Activated naive CD8-positive, alpha-beta T cell treated with anti-CD3 and anti-CD28 coated beads, Interleukin-2, amount 50 U/mL, for 16 hours (primary cell): Measurements from ENCODE around the gene RBMX.
"Not testable (repeated sequence)": the region's sequence is repeated elsewhere in the genome, so short reads cannot be mapped to it uniquely, and the experiment has no call there.

Experiments used
- DNase-seq: peaks from one replicate; pipeline ENCODE4 v3.0.0-alpha.2; 2020; ENCODE audit warnings: low read depth, low spot score

RBMX gene

DNA sequence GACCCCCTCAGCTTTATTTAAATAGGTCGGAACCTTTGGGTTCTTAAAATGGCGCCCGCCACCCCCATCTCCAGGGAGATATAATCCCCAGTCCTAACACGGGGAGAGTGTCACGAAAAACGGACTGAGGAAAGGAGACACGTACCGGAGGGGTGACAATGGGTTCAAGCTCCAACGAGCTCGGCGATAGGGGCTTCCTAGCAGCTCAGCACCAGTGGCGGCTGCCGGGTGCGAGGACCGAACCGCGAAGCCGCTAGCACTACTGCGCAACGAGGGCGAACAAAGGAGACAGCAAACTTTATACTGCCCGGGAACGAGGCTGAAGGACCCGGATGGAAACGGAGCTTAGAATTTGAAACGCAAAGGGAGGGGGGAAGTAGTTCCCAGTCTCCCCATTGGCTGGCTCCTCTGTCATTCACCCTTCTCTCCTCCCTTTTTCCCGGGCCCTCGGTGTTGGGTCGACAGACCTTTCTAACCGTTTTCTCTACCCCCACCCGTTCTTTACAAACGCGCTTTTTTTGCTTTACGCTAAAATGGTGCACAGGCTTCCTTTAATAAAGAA lies at the start of gene RBMX:
Gene RBMX (minus strand): TSS at position 274 of the 562 bp plus-strand sequence. CDS start 1,298 bp downstream, outside the sequence.
- DNase-seq, result peak; percentile 70

GRCh38 chrX:136921438-136921837 lies 40.9 kb upstream of the RBMX start:
- DNase-seq, result not testable (repeated sequence)

- no peak for DNase-seq
Observed at GRCh38 chrX:136920001-136920400, 39.5 kb upstream of the RBMX start.

GRCh38 chrX:136916827-136917226 lies 36.3 kb upstream of the RBMX start:
- DNase-seq, result no peak

DNA sequence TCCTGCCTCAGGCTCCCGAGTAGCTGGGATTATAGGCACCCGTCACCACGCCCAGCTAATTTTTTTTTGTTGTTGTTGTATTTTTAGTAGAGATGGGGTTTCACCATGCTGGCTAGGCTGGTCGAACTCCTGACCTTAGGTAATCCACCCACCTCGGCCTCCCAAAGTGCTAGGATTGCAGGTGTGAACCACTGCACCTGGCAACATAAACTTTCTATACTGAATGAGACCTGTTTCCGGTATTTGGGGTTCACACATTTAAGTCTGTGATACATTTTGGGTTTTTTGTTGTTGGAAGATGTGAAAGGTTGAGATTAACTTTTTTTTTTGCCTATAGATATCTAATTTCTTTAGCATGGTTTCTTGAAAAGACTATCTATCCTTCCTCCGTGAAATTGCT lies 31.1 kb upstream of the RBMX start:
- not testable (repeated sequence) for DNase-seq

DNA sequence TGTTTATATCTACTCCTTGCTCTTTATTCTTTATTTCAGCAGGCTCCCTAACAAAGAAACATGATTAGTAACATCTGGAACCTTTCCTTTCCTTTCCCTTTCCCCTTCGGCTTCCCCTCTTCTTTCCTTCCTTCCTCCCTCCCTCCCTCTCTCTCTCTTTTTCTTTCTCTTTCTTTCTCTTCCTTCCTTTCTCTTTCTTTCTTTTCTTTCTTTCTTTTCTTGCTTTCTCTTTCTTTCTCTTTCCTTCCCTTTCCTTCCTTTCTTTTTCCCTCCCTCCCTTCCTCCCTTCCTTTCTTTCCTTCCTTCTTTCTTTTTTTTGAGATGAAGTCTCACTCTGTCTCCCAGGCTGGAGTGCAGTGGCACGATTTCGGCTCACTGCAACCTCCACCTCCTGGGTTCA lies 30.7 kb upstream of the RBMX start:
- no peak for DNase-seq

DNA sequence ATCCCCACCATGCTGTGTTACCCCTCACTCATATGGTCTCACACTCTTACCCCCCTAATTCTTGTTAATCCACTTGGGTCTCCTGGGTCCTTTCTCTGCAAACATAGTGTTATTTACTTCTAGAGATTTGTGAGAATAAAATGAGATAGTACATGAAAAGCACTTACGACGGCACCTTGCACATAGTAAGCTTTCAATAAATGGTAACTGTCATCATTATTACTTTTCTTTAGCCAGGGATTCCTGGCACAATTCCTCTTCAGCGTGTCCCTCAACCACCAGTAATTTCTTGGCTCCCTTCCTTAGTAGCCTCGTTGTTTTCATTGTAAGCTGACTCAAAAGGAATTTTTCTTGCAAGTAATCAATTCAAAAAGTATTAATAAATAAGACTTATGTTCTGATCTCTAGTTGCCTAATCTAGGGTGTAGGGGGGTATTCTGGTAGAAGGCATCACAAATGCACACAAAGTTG lies 30.1 kb upstream of the RBMX start:
- DNase-seq, result no peak

DNA sequence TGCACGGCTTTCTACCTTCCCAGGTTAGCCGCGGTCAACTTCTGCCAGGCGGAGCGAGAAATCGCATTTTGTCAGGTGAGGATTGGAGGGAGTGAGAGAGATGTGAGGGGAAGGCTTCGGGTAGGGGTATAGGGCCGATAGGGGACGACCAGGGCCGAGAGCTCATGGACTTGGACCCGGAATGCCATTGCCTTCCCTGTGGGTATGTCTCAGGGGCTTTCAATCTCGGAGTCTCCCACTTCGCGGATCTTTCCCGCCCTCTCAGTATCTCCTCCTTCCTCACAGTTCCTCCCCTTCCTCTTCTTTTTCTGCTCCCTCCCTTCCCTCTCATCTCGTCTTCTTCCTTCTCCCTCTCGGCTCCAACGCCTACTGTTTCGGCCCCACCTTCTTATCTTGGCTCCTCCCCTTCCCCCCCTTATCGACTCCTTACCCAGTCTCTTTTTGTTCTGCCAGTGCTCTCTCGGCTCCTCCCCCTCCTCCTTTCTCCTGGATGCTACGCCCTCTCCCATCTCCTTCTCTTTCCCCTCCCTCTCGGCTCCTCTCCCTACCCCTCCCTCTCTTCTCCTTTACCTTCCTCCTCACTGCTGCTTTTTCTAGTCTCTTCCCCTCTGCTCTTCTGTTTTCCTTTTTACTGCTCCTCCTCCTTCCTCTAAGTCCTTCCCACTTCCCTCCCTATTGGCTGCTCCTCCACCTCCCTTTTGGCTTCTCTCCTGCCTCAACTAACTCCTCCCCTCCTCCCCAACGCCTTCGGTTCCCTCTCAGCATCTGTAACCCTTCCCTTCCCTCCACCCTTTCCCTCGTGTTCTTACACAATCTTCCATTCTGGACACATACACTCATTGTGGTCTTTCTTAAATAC lies 29.4 kb upstream of the RBMX start:
- peak; percentile 20 for DNase-seq

DNA sequence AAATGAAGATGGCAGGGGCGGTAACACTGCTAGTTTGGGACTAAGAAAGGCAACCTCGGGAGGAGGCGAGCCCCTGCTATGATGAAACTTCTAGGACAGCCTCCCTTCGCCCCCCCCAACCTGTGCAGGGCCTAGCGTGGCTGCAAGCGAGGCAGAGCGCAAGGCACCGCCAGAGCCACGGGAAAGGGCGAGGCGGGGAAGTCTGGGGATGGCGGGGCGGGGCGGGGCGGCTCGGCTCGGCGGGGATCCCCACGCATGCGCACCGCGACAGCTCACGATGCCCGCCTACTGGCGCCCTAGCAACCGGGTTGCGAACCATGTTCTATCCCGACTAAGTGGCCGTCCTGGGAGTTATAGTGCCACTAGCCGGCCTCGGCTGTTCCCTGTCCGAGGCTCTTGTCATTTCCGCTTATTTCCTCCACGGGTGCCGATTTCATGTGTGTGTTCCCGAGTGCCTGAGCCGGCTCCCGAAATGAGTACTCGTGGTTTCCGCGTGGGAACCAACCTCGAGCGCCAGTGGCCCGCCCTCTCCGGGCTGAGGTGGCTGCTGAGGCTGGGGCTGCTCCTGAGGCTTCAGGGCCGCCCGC lies 28.7 kb upstream of the RBMX start:
- peak; percentile 40 for DNase-seq

DNA sequence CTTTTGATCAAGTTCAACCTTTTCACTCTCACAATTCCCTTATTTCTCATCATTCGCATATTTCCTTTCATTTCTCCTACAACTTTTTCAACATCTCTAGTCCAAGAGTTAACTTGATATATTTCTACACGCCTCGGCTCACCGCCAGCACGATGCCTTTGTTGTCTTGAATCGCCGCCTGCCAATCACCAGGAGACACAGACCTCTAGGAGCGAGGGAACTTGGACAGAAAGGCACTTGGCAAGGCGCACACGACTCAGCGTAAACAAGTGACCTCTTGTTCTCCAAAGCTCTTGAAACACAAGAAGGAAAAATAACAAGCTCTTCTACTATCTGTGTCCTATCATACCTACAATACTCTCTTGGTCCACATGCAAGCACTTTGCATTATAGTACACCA lies 27.1 kb upstream of the RBMX start:
- no peak for DNase-seq

DNA sequence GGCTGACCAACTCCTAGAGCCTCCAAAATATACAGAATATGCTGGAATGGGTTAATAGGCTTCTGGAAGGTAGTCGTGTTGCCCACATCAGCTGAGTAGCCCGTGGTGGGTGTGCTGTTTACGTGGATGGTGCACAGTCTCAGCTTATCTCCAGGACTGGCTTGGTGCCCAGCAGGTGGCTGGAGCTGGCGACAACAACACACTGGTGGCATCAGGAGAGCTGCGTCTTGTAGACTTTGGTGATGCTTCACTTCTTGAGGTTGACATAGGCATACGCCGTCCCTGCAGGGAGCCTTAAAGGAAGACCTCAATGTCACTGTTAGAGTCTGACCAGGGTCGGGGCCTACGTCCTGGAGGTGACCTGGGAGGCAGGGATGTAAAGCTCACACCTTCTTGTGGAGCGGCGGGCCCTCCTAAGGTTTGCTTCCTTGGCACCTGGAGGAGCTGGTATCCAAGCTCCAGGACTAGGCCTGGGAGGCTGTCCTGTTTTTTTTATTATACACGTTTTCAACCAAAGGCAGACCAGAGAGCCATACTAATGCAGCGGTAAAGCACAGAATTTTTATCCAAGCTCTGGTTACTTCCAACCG lies 26.5 kb upstream of the RBMX start:
- DNase-seq, result no peak

- DNase-seq, result not testable (repeated sequence)
Observed at GRCh38 chrX:136904067-136904466, 23.5 kb upstream of the RBMX start.

DNA sequence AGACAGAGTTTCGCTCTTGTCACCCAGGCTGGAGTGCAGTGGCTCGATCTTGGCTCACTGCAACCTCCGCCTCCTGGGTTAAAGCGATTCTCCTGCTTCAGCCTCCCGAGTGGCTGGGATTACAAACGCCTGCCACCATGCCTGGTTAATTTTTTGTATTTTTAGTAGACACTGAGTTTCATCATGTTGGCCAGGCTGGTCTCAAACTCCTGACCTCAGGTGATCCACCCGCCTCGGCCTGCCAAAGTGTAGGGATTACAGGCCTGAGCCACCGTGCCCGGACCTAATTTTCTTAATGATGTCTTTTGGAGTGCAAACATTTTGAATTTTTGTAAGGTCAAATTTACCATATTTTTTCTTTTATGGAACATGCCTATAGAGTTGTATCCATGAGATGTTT lies 19.5 kb upstream of the RBMX start:
- not testable (repeated sequence) for DNase-seq

- DNase-seq, result no peak
Observed at GRCh38 chrX:136899221-136899620, 18.7 kb upstream of the RBMX start.

- not testable (repeated sequence) for DNase-seq
Observed at GRCh38 chrX:136898752-136899151, 18.2 kb upstream of the RBMX start.

DNA sequence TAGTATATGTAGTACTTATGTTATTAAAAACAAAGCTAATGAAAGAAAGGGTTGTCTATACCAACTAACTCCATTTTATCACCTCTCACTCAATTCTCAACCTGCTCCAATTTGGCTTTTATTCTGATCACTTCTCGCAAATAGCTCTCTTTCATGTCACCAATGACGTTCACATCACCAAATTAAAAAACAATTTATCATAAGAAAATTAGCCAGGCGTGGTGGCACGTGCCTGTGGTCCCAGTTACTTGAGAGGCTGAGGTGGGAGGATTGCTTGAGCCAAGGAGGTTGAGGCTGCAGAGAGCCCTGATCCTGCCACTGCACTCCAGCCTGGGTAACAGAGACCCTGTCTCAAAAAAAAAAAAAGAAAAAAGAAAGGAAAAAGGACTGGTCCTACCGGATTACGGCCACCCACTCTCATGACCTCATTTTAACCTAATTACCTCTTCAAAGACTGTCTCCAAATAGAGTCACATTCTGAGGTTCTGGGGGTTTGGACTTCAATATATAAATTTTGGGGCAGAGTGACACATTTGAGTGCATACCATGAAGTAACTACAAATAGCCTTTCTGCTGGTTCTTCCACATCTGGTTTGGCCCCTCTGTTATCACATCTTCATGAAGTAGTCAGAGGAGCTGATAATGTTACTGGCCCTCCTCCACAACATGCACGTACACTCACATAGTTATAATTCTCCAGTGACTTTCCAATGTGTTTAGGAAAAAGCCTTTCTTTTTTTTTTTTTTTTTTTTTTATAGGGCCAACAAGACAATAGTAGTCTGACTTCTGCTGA lies 15.8 kb upstream of the RBMX start:
- DNase-seq, result no peak

DNA sequence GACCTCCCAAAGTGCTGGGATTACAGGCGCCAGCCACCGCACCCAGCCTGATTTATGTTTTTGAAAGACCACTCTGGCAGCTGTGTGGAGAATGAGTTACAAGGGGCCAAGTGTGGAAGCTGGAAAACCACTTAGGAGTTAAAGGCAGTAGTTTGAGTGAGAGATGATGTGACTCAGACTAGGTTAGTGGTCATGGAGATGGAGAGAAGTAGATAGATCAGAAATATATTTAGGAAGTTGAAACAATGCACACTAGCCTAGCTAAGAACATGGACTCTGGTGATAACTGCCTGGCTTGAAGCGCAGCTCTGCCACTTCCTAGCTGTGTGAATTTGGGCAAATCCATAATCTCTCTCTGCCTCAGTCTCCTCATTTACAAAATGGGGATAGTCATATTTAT lies 11.9 kb upstream of the RBMX start:
- no peak for DNase-seq

DNA sequence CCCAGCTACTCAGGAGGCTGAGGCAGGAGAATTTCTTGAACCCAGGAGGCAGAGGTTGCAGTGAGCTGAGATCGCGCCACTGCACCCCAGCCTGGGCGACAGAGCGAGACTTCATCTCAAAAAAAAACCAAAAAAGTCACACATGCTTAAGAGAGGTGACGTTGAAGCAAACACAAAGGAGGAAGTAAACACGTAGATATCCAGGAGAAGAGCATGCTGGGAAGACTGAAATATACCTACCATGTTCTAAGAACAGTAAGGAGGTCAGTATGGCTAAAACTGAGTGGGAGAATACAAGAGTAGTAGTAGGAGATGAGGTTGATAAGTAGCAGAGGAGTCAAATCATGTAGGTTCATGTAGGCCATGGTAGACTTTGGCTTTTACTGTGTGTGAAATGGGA lies 10.1 kb upstream of the RBMX start:
- not testable (repeated sequence) for DNase-seq

DNA sequence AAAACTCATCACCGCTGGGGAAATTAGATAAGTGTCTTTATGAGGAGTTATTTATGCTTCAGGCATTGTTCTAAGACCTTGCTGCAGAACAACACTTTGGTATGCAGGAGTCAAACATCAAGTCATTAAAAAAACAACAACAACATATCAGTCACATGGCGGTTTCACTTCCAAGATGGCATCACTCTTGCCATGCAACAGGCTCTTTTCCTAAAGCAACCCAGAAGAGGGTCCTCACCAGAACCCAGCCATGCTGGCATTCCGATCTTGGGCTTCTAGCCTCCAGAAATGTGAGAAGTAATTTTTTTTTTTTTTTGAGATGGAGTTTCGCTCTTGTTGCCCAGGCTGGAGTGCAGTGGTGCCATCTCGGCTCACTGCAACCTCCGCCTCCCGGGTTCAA lies 8.7 kb upstream of the RBMX start:
- DNase-seq, result no peak

DNA sequence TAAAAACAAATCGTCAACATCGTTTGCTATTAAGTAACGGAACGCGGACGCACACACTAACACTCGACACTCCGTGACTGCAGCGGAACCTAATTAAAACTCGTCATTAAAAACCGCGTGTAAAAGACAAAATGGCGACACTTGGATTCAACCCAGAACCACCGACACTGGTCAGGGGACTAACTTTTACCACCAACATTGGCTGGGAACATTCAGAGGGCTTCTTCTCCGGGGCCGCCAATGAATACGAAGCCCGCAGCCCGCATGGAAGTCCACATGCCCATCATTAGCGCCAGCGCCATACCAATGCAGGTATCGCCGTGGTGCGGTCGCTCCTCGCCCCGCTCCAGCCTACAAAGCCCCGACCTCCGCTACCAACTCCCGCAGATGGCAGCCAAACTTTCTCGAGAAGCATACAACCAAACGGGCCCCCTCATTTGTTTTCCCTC lies 498 bp downstream of the RBMX start:
- DNase-seq, result no peak

GRCh38 chrX:136879001-136879687 lies 1.4 kb downstream of the RBMX start:
- DNase-seq, result no peak
